ENCODE results near the gene RPS15. TPM values are rescaled to one million over a fixed set of nuclear protein-coding genes. Genes with fewer than 3 reads are reported as not detected.

RPS15 gene
- total RNA-seq: 1,000 to 10,000 TPM; 1,397 to 2,339 (median 1,906) TPM

DNA sequence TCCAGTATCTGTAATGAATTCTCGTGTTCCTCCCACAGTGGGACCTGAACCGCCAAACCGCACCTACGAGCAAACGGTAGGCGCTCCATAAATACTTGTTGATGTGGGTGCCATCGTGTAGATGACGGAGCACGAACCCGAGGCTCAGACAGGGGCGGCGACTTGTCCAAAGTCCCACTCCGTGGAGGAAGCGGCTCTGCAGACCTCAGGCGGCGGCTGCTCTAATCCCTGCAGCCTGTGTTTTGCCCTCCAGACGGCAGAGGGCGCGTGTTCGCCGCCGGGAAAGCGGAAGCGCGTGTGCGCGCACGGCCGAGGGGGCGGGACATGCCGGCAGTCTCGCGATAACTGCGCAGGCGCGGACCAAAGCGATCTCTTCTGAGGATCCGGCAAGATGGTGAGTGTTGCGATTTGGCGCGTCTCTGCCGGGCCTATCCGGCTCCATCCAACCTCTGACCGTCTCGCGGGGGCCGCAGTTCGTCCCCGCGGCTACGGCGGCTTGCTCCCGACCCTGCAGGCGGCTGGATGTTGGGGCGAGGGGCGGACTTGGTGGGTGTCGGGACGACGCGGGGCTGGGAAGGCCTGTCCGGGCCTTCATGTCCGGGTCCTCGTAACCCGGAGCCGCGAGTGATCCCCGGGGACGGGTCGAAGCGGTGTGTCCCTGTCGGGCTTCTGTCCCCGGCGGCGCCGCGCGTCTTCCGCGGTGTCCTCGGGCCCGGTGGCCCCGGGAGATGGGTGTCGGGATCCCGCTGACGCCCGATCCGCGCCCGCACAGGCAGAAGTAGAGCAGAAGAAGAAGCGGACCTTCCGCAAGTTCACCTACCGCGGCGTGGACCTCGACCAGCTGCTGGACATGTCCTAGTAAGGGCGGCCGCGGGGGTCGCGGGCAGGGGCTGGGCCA is at the start of gene RPS15:
RPS15 (plus strand) TSS at position 362 of the 898 bp plus-strand sequence; CDS start at position 392, 30 bp downstream.
- in situ Hi-C loops (cut with MboI; ENCODE audit: low pct_unique_long_range_greater_than_20kb in 2 of 9, low sequenced_read_pairs in 9 of 9, unreplicated experiment in 9 of 9): no loop called here
- peak within 1 kb of the TSS; percentile 49 to 95 (median 84) for H3K4me3 ChIP-seq
- 0 to 13% (median 2%) methylated on average over 1 to 22 of the region's 100 CpGs; no CpG with 5 or more reads in 2 of the 10 experiments for WGBS, 10 experiments
- ATAC-seq (replicated peaks in 6 of 8): peak; percentile 78 to 89 (median 85)
- peak within 1 kb of the TSS; percentile 69 to 92 for H3K27ac ChIP-seq
- H3K4me1 ChIP-seq (replicated peaks in 1 of 2): peaks cover 10 to 11% of the 10 kb centered on the region in 2 donors

DNA sequence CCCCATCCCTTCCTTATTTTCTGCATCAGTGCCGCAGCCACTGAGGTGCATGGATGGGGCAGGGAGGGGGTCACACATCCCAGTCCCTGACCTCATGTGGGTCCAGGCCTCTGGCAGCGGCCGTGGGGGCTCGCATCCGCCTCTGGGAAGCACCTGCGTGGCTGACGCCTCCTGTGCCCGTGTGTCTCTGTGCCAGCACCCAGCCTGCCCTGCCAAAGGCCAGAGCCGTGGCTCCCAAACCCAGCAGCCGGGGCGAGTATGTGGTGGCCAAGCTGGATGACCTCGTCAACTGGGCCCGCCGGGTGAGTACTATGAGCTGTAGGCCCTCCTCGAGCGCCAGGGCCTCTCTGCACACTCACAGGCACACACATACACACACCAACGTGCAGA is 49.6 kb upstream of the RPS15 start:
- in situ Hi-C loops (cut with MboI; ENCODE audit: low pct_unique_long_range_greater_than_20kb in 2 of 9, low sequenced_read_pairs in 9 of 9, unreplicated experiment in 9 of 9): no loop called here
- peak in 1 of 8 experiments; percentile 1 for ATAC-seq (replicated peaks in 6 of 8)
- WGBS, 10 experiments: 92 to 100% (median 99%) methylated on average over 1 to 4 of the region's 17 CpGs; no CpG with 5 or more reads in 6 of the 10 experiments
- Histone ChIP-seq H3K27ac (no peak overlapping the region), H3K4me3 (no peak overlapping the region), H3K4me1 (replicated peaks in 1 of 2) (peaks cover 5 to 7% of the 10 kb centered on the region in 2 donors)

GRCh38 chr19:1389033-1389940 is 48.9 kb upstream of the RPS15 start:
- Histone ChIP-seq H3K27ac (no peak overlapping the region), H3K4me1 (replicated peaks in 1 of 2) (peaks cover 5 to 7% of the 10 kb centered on the region in 2 donors), H3K4me3 (no peak overlapping the region)
- 89 to 100% (median 95%) methylated on average over 1 to 17 of the region's 39 CpGs; no CpG with 5 or more reads in 1 of the 10 experiments for WGBS, 10 experiments
- peak in 3 of 8 experiments; percentile 4 to 6 (median 4) for ATAC-seq (replicated peaks in 6 of 8)
- in situ Hi-C loops (cut with MboI; ENCODE audit: low pct_unique_long_range_greater_than_20kb in 2 of 9, low sequenced_read_pairs in 9 of 9, unreplicated experiment in 9 of 9): no loop called here

DNA sequence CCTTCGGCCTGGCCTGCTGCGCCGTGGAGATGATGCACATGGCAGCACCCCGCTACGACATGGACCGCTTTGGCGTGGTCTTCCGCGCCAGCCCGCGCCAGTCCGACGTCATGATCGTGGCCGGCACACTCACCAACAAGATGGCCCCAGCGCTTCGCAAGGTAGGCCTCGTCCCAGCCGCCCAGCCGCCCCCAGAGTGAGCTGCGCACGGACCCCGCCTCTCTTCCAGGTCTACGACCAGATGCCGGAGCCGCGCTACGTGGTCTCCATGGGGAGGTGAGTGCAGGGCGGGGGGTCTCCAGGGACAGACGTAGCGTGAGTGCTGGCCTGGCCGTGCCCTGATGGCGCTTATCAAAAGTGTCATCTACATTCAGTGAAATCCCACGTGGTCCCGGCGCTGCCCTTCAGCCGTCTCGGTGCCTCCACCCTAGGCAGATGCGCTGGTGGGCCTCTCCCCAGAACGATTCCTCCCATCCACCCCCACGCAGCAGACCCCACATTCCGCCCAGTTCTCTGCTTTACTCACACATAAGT is 47.2 kb upstream of the RPS15 start:
- WGBS, 10 experiments: 40 to 100% (median 82%) methylated on average over 1 to 9 of the region's 42 CpGs; no CpG with 5 or more reads in 4 of the 10 experiments
- in situ Hi-C loops (cut with MboI; ENCODE audit: low pct_unique_long_range_greater_than_20kb in 2 of 9, low sequenced_read_pairs in 9 of 9, unreplicated experiment in 9 of 9): no loop called here
- ATAC-seq (replicated peaks in 6 of 8): no peak
- Histone ChIP-seq H3K4me1 (replicated peaks in 1 of 2) (peaks cover 0 to 5% of the 10 kb centered on the region in 2 donors), H3K27ac (no peak overlapping the region), H3K4me3 (no peak overlapping the region)

DNA sequence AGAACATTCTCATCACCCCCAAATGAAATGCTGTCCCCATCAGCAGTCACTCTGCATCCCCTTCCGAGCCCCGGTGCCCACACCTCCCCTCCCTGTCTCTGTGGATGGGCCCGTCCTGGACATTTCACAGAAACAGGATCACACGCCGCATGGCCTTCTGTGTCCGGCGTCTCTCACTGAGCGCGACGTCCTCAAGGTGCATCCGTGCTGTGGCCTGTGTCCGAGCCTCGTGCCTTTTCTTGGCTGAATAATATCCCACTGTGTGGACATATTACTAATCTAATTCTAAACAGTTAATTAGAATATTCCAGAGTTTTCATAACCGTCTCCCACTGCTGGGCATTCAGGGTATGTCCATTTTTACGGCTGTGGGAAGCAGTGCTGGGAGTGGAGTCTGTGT is 45.8 kb upstream of the RPS15 start:
- ATAC-seq (replicated peaks in 6 of 8): no peak
- Histone ChIP-seq H3K27ac (no peak overlapping the region), H3K4me1 (replicated peaks in 1 of 2) (peaks cover 0 to 5% of the 10 kb centered on the region in 2 donors), H3K4me3 (no peak overlapping the region)
- 80 to 100% (median 96%) methylated on average over 1 to 13 of the region's 15 CpGs; no CpG with 5 or more reads in 4 of the 10 experiments for WGBS, 10 experiments
- in situ Hi-C loops (cut with MboI; ENCODE audit: low pct_unique_long_range_greater_than_20kb in 2 of 9, low sequenced_read_pairs in 9 of 9, unreplicated experiment in 9 of 9): no loop called here

DNA sequence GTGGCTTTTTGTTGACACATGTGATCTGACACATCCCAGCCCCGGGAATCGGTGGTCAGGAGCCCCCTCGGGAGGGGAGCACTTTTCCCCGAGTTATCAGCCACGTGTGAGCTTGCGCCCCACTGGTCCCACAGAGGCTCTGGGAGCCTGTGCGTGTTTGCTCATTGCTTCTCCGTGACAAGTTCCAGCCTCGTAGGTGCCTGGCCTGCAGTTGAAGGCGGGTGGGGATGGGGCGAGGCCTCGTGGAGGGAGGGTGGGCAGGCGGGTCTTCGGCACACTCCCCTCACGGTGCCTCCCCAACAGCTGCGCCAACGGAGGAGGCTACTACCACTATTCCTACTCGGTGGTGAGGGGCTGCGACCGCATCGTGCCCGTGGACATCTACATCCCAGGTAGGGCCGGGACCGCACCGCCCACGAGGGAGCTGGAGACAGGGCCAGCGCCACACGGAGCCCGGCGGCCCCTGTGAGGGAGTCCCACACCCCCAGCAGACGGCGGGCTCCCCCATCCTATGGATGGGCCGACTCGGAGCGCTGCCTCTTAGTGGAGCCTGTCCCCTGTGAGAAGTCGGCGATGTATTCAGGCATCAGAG is 45.2 kb upstream of the RPS15 start:
- Histone ChIP-seq H3K4me1 (replicated peaks in 1 of 2) (peaks cover 0 to 5% of the 10 kb centered on the region in 2 donors), H3K4me3 (no peak overlapping the region), H3K27ac (no peak overlapping the region)
- in situ Hi-C loops (cut with MboI; ENCODE audit: low pct_unique_long_range_greater_than_20kb in 2 of 9, low sequenced_read_pairs in 9 of 9, unreplicated experiment in 9 of 9): no loop called here
- 100% methylated on average over 2 to 8 of the region's 37 CpGs; no CpG with 5 or more reads in 8 of the 10 experiments for WGBS, 10 experiments
- no peak for ATAC-seq (replicated peaks in 6 of 8)

- Histone ChIP-seq H3K27ac (no peak overlapping the region), H3K4me1 (replicated peaks in 1 of 2) (peaks cover 0 to 5% of the 10 kb centered on the region in 2 donors), H3K4me3 (no peak overlapping the region)
- WGBS, 10 experiments: 81 to 100% (median 92%) methylated on average over 1 to 10 of the region's 17 CpGs; no CpG with 5 or more reads in 3 of the 10 experiments
- no peak for ATAC-seq (replicated peaks in 6 of 8)
- in situ Hi-C loops (cut with MboI; ENCODE audit: low pct_unique_long_range_greater_than_20kb in 2 of 9, low sequenced_read_pairs in 9 of 9, unreplicated experiment in 9 of 9): no loop called here
Observed at GRCh38 chr19:1393841-1394240, 44.4 kb upstream of the RPS15 start.

GRCh38 chr19:1394252-1395193 is 43.7 kb upstream of the RPS15 start:
- H3K27ac ChIP-seq: peak overlapping the region in 1 of 2 donors; percentile 72
- peak; percentile 2 to 69 (median 53) for ATAC-seq (replicated peaks in 6 of 8)
- WGBS, 10 experiments: 40 to 100% (median 53%) methylated on average over 1 to 3 of the region's 43 CpGs; no CpG with 5 or more reads in 5 of the 10 experiments
- H3K4me1 ChIP-seq (replicated peaks in 1 of 2): peaks cover 0 to 5% of the 10 kb centered on the region in 2 donors
- in situ Hi-C loops (cut with MboI; ENCODE audit: low pct_unique_long_range_greater_than_20kb in 2 of 9, low sequenced_read_pairs in 9 of 9, unreplicated experiment in 9 of 9): no loop called here
- no peak overlapping the region for H3K4me3 ChIP-seq

DNA sequence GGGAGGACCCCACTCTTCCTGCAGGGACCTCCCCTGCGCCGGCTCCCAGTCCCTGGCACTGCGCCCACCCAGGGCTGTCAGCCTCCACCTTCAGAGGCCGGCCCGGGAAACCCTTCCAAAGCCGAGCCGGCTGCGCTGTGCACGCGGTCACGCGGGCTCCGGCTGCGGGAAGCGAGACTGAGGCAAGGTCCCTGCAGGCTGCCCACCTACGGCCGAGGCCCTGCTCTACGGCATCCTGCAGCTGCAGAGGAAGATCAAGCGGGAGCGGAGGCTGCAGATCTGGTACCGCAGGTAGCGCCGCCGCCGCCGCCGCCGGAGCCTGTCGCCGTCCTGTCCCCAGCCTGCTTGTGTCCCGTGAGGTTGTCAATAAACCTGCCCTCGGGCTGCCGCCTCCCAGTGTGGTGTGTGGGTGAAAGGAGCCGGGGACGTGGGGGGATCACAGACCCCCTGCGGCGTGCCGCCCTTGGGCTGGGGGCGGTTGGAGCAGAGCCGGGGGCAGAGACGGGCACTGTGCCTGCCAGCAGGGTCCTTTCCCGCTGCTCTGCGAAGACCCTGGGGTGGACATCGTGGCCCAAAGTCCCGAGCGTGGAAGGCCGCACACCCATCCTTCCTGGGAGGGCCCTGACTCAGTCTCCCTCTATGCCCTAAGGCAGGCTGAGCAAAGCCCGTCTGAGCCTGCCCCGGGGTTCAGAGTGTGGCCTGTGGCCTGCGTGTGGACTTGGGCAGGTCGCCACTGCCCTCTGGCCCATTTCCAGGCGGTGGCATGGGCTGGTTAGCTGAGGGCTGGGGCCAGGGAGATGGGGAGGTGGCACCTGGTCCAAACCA is 42.8 kb upstream of the RPS15 start:
- H3K4me3 ChIP-seq: no peak overlapping the region
- H3K27ac ChIP-seq: peak overlapping the region in 1 of 2 donors; percentile 7
- in situ Hi-C loops (cut with MboI; ENCODE audit: low pct_unique_long_range_greater_than_20kb in 2 of 9, low sequenced_read_pairs in 9 of 9, unreplicated experiment in 9 of 9): no loop called here
- 85 to 91% methylated on average over 7 to 10 of the region's 52 CpGs; no CpG with 5 or more reads in 8 of the 10 experiments for WGBS, 10 experiments
- ATAC-seq (replicated peaks in 6 of 8): no peak
- H3K4me1 ChIP-seq (replicated peaks in 1 of 2): peaks cover 0 to 8% of the 10 kb centered on the region in 2 donors

DNA sequence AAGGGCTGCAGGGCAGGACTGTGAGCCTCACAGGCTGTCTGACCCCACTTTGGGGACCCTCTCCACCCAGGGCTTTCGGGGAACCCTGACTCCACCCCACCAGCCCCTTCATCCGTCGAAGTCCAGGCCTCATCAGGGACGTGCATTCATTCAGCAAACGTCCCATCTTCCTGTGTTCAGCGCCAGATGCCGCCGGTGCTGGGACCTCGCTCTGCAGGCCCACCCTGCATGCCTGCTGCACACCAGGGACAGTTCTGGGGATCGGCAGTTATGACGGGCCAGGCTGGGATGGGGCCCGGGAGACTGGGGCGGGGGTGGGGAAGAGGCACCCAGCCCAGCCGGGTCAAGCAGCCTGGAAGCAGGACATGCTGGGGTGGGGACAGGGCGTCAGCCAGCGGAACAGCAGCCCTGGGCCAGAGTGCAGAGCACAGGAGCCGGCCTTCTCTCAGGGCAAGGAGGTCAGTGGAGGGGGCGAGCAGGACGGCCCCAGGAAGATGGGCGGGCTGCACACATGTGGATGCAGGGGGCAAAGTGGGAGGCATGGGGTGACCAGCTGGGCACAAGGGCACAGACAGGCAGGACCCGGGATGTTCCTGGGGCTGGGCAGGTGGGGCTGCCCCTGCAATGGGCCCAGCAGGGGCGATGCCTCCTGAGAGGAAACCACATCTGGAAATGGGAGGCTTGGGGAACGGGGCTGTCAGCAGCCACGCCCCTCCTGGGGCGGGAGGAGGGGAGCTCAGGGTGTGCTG is 42.0 kb upstream of the RPS15 start:
- WGBS, 10 experiments: no CpG with 5 or more reads among the region's 25 CpGs
- Histone ChIP-seq H3K4me3 (no peak overlapping the region), H3K4me1 (replicated peaks in 1 of 2) (peaks cover 0 to 12% of the 10 kb centered on the region in 2 donors), H3K27ac (no peak overlapping the region)
- in situ Hi-C loops (cut with MboI; ENCODE audit: low pct_unique_long_range_greater_than_20kb in 2 of 9, low sequenced_read_pairs in 9 of 9, unreplicated experiment in 9 of 9): no loop called here
- ATAC-seq (replicated peaks in 6 of 8): peak in 3 of 8 experiments; percentile 51 to 67 (median 65)

All from motor neuron (in vitro differentiated cells).